NCI-H2029 (cell line): ENCODE measurements around the gene ADTRP.

Experiments
- DNase-seq: peaks from one replicate; lab custom pipeline; 2025; lab: John Stamatoyannopoulos, UW

The ADTRP gene

DNA sequence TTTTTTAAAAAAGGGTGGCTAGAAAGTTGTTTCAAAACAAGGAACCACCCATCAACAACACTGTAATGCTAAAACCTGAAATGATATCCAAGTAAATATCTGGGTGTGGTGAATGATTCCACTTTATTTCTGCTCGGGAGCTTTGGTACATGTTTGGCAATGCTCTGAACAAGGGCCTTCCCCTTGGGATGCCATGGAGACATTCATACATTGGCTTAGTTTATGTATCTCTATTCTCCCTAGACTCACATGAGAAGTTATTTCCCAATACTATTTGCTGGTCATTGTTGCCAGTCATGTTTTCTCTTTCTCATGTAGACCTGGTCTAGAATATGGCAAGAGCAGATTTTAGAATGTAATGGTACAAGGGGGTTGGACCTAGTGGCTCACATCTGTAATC is 22.9 kb downstream of the ADTRP start:
- DNase-seq, result no peak

DNA sequence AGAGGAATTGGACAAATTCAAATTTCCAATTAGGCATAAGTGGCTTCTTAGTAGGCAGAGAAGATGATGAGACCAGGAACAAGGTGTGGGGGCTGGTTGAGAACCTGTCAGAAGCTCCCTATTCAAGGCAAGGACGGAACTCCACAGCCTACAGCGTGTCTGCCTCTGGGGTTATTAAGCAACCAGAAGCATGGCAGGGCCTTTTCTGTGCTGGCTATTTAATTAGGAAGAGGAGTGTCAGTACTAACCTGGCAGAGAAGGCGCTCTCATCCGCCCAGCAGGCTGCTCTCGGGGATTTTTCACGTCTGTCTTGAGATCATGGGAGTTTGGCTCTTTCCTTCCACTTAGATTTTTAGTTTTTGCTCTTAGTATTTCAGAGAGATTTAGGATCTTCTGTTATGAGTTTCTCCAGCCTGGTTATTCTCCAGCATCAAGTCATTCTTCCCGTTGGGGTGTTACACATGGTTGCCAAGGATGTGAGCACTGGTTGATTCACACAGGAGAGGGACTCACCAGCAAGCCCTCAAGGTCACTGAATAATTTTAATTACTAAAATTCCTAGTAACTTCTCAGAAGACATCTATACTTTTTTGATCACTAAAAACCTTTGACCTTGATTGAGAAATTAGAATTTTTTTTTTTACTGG is 23.9 kb downstream of the ADTRP start:
- DNase-seq, result no peak

DNA sequence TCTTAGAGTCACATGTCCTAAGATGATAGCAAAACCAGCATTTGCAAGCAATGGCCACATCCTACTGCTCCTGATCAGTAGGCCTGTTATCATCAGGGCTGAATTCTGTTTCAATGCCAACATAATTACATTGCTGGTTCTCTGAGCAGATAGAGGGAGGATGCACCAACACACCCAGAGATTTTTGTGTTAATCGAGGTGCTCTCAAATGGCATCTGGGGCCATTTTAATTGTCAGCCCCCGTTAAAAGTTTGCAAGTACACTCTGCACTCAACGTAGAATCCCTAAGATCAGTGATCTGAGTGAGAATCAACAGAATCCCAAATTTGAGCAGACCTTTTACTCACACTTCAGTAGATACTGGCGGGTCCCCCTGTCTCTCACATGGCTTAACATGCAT is 24.8 kb downstream of the ADTRP start:
- no peak for DNase-seq

DNA sequence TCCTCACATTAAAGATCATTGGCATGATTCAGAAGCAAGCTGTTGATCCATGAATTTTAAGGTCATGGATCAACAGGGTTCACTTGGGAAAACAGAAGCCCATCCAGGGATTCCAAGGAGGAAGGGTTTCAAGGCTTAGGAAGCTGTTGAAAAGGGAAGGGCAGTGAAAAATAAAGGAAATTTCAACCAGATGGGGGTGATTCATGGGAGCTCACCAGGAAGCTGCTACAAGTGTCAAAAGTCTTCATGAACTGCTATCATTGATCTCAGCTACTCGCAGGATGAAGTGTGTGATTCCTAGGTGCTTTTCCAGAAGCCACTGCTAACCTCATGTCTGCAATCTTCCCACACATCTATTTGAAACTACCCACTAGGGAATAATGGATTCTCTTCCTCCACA is 26.2 kb downstream of the ADTRP start:
- no peak for DNase-seq

DNA sequence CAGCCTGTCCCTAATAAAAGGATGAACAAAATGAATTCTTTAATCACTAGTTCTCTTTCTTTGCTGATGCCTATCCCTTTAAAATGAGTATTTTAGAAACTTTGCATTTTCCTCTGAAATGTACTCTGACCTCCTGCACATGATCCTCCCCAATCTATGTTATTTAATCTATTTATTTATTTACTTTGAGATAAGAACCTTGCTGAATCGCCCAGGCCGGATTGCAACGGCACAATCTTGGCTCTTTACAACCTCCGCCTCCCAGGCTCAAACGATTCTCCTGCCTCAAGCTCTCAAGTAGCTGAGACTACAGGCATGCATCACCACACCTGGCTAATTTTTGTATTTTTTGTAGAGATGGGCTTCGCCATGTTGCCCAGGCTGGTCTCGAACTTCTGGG is 27.9 kb downstream of the ADTRP start:
- DNase-seq, result no peak

DNA sequence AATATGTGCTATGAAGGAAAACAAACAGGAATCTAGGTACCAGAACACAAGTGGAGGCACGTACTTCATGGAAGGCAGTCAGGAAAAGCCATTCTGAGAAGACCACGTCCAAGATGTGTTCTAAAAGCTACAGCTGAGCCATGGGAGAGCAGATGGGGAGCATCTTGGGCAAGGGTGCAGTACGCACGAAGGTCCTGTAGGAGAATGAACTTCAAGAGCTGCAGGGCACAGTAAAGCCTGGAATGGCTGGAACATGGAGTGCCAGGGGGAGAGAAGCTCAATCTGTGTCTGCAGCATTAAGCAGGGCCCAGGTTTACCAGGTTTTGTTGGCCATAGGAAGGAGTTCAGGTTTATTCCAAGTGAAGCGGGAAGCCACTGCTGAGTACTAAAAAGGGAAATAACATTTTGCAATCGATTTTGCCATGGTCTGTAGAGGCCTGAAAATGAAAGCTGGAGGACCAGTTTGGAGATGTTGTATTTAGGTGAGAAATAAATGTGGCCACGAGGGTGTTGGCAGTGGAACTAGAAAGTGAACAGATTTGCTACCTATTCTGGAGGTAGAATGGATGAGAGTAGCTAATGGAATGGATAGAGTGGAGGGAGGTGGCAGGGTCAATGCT is 29.9 kb downstream of the ADTRP start:
- no peak for DNase-seq

DNA sequence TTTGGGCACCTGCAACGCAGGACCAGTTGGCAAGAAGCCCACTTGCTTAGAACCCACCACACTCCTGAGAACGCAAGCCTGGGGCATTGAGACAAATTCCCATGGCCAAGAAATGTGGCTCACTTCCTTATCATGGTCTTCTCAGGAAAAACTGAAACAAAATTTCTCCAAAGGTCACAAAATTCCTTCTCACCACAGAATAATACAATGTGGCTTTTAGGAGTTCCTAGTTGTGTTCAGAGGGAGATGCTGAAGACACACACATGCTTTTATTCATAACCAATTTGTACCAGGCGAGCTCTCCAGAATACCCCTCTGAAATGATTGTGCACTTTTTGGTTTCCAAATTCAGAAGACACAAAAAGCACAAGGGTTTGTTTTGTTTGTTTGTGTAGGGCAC is 31.6 kb downstream of the ADTRP start:
- no peak for DNase-seq

DNA sequence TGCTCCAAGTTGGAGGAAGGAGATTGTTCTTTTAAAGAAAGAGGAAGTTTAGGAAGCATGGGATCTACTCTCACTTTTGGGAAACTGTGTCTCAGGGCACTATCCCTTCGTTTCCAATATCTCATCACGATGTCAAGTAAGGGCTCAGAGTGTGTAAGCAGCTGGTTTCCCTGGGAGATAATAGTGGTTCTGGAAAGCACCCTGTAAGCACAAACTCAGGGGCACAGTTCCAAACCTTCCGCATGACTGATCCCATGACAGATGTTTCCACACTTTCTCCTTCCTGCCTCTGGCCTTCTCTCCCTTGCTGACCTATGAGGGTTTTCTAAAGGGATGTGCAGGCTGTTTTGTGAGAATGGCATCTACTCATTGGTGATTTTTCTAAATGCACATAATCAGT is 33.9 kb downstream of the ADTRP start:
- peak; percentile 67 for DNase-seq

DNA sequence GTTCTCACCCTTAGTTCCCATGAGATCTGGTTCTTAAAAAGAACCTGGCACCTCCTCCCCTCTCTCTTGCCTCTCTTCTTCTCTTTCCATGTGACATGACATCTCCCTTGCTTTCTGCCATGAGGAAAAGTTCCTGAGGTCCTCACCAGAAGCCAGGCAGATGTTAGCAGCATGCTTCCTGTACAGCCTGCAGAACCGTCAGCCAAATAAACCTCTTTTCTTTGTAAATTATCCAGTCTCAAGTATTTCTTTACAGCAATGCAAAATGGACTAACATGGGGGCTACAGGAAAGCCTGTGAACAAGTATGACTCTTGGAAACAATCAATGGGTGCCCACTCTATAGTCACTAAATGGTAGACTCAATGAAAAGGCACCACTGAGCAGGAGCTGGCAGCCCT is 34.5 kb downstream of the ADTRP start:
- DNase-seq, result no peak

DNA sequence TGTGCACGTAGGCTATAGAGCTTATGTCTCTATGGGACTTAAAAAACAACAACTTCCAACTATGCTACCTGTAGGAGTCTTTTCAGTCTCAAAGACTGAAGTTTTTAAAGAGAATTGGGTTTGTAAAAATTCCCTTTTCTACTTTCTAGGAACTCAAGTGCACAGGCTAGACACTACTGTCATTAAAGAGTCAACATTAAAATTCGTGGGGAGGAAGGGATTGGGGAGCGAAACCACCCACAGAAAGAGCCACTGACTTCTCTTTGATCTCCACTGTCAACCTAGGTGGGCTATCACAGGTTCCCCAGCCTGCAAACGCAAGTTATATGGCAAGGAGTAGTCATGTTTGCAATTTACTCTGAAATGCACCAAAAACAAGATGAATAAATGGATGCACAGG is 37.7 kb downstream of the ADTRP start:
- no peak for DNase-seq

DNA sequence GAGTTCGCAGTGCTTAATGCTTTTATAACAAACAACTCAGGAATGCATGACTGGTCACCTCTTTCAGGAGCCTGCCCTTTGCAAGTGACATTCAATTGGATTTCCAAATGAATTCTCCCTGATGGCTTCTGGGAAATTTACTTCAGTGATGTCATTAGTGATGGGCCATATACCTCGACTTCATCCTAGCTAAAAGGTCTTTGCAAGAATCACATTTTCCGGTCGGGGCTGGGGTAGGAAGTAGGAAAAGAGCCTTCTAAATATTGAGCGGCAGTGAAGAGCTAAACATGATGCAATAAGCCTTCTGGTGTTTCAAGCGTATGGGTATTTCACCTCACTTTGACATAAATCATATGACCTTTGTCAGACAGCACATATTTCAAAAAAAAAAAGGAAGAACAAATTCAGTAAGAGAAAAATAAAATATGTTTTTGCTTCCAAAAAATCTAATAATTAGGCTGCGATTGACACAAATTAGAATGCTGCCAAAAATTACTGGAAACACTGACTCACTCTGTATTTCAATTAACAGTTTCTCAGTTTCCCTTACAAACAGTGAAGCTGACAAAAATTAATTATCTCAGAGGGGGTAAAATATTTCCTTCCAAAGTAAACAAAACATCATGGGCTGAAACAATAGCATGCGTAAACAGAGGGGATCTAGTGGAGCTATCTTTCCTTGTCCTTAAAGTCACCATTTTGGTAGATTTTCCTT is 39.8 kb downstream of the ADTRP start:
- DNase-seq, result no peak

DNA sequence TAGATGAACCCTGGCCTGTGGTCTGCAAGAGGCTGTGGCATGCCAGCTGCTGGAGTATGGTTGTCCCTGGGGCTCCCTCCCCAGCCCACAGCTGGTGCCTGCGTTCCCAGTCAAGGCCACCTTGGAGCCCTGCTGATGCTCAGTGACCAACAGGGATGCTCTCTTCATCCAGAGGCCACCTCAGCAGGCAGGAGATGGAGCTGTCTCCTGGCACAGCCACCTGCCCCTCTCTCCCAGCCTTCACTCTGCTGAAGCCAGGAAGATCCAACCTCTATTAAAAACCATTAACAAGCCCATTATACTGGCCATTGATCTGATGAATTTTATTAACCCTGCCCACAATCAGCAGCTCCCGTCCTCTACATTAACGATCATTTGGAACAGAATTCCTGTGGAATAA is 40.4 kb downstream of the ADTRP start:
- DNase-seq, result no peak

DNA sequence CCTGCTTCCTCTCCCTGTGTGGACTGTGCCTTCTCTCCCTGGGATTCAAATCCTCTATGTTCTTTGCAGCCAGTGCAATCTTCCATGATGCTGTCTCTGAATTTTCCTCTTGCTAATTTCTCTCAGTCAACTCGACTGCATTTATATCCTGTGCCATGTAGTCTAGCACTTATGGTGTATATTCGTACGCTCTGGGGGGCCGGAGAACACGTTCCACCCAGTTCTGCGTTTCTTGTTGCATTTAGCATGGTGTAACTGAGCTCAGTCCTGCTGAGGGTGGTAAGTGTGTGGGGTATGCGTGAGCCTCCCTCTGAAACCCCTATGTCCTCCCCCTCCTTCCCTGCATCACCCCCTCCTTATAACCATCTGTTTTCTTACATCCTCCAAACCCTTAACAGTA is 42.0 kb downstream of the ADTRP start:
- DNase-seq, result no peak

DNA sequence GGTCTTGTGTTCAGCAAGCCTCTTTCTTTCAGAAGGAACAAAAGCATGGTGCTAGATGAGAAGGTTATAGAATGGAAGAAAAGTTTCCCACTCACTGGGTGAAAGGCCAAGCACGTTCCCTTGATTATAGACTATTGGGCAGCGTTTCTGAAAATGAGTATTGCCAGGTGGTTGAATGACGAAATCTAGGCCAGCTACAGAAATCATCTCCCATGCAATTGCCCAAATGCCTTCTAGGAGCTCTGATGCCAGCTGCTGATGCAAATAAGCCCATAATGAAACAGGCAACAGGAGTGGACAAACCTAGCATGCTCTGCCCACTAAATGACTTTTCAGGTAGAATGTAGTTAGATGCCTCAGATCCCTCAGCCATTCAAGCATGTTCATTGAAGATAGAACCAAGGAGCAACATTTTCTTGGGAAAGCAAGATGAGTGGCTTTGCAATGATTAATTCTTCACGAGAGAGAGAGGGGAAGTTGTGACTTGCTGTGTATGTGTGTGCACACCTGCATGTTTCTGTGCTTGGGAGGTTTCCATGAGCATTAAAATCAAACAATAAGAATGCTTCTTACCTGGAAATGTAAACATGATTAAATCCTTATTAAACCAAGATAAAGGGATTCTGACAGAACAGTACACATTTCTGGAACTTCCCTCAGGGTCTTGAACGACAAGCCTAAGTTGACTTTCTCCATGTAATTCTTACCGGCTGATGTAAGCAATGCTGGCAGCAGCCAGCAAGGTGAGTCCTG is 43.6 kb downstream of the ADTRP start:
- no peak for DNase-seq

DNA sequence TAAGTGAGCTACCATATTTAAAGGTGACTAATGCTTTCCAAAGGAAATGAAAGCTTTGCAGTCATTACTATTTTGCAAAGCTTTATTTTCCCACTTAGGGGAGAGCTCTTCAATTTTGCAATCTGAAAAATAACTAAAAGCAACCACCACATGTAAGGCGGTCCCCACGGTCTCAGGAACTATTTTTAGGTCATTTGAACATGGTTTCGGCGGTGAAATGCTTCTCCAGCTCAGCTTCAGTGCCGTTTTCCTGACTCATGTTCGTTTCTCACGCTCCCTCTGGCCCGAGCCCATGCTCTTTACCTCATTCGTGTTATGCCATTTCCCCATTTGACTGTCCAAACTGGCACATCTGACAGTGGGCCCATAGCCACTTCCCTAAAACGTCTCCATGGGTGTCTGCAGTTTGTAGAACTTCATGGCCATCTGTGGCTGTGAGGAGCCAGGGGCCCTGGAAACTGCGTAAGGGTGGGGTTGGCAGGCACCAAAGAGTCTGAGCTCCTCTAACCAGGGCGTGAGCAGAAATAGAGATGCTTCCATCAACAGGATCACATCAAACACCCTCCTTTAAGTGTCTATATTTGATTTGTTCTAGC is 46.5 kb downstream of the ADTRP start:
- no peak for DNase-seq

DNA sequence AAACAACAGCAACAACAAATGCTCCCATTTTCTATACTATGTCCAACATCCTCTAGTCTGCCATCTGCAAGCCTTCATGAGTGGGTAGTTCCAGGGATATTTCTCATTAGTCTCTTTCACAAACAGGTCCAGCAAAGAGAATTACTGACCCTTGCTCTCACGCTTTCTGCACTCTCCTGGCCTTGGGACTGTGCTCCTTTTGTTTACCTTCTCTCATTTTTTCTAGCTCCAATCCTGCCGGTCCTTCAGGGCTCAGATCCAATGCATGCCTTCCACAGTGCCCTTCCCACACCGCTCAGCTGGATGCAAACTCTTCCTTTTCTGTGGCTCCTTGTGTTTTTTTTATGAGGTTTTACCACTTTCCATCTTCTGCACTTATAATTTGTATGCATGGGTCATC is 47.2 kb downstream of the ADTRP start:
- no peak for DNase-seq

DNA sequence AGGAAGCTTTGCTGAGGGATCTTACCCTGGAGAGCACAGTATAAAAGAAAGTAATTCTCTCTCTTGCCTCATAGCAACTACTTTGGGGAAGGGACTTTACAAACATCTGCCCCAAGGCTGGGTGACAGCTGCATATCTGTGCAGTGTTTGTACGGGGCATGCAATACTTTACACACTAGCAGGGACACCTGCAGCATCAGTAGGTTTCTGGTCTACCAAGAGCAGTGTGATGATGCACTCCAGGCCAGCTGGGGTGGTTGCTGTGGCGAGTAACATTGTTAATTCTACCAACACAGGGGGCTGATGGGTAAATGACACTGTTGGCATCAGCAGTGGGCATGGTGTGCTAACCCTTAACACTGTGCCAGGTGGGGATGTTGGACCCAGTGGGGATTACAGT is 48.0 kb downstream of the ADTRP start:
- DNase-seq, result no peak

DNA sequence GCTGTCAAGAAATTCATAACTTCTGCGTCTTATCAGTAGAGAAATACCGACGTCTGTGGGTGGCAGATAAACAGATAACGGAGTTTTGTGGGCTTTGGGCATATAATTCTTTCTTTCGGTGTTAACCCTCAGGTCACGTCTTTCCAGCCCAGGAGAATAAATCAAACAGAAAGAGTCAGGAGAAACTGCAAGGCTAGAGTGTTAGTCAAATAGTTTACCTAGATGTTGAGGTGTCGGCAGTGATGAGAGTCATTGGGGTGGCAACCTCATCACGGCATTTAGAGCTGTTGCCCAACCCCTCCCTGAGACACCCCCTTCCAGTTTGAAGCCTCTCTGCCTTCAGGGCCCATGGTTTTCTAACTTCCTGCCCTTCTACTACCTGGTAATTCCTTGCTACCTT is 49.5 kb downstream of the ADTRP start:
- DNase-seq, result no peak

DNA sequence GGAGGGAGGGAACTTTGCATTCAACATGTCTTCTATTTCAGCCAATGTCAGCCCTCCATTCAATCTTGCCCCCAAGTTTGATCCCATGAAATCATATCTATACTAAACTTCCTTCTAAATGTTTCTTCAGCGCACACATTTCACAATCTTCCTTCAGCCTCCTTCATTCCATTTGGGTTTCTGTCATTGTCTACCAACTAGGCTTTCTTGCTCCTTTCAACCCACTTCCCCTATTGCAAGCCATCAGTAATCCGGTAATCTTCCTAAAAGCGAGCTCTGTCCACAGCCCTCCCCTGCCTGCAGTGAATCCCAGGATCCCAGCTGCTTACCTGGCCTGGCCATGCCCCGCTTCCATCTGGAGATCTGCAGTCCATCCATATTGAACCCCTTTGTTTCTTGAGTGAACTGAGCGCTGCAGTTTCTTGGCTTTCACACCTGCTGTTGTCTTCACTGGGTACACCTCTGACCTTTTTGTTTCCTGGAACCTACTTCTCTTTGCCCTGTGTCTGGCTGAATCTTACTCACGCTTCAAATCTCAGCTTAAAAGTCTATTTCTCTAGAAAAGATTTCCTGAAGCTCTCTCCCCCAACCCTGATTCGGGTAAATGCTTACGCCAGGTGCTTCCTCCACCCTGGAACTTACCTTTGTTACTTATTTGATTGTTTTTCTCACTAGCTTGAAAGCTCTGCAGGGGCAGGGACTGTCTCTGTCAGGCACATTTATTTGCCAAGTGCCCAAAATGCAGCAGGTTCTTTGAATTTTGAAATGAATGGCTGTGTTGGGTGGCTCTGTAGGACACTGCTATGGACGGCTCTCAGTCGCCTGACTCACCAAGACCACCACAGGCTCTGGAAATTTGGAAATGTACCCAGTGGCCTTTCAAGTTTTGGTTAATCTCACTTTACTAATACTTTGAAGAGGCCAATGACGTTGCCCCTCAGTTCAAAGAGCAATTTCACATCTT is 50.3 kb downstream of the ADTRP start:
- no peak for DNase-seq

DNA sequence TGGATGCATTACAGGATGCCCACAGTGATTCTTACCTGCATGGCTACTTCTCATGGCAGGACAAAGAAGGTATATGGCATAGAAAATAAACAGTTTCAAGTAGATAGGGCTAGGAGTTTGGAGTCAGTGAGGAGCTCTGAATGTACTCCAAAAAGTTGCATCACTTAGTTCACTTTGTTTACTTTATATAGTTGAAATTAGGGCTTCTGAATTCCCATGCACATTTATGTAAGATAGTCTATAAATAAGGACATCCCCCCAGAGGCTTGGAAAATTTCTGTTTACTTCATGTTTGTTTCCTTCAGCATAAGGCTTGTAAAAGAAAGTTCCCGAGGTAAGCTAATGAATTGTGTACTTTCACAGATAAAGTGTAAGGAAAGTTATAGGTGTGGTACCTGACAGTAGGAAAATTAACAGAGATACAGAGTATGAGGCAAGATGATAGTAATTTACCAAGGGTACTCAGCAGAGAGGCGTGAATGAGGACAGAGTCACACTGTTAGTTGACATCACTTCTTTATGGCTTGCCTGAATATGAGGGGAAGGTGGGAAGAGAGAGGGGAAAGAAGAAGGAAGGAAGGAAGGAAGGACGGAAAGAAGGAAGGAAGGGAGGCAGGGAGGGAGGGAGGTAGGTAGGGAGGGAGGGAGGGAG is 51.1 kb downstream of the ADTRP start:
- no peak for DNase-seq

DNA sequence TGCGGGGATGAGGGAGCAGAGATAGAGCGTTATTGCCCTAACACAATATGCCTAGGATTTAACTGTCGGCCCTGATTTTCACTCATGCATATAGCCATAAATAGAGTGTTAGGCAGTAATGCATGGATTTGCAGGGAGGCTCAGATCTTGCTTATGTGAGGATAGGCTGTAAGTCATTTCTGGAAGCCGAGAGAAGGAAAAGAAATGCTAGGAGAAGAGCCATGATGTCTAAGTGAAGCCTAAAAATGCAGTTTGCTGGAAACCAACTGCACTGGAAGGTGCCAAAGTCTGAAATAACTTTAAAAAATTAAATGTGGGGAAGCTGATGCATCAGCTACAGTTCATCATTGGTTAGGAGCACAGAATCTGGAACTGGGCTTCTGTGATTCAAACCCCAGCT is 54.3 kb downstream of the ADTRP start:
- no peak for DNase-seq
